ENCODE results near the gene GLP2R. TPM values are rescaled to one million over a fixed set of nuclear protein-coding genes. Genes with fewer than 3 reads are reported as not detected.

The GLP2R gene
- polyA plus RNA-seq, 3 donors, result 0.06 TPM; not detected in 2

DNA sequence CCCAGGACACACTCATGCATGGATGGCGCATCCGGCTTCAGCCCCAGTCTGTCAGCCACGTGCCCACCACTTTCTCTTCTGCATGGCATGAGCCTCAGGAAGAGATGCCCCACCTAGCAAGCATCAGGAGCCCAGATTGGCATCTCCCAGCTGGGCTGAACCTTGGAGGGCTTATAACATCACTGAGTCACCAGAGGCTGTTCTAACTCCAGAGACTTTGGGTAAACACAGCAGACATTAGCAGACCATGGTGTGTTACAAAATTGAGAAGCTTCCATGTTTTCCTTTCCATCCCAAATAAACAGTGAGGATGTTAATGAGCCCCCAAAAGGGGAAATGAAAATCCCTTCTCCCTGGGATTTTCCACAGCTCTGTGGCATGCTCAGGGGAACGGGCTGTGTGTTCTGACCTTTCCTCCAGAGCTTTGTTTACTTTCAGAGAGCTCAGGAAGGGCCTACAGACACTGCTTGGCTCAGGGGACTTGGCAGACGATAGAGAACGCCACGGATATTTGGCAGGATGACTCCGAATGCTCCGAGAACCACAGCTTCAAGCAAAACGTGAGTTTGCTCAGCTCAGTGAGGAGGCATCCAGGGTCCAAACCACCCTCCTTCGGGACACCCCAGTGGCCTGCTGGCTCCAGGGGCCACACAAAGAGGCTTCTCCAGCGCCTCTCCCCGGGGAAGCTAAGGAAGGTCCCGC lies 16.5 kb downstream of the GLP2R start:
- no peak for DNase-seq (ENCODE audit: extremely low read depth in 1 of 11, low read depth in 9 of 11, low spot score in 4 of 11)

DNA sequence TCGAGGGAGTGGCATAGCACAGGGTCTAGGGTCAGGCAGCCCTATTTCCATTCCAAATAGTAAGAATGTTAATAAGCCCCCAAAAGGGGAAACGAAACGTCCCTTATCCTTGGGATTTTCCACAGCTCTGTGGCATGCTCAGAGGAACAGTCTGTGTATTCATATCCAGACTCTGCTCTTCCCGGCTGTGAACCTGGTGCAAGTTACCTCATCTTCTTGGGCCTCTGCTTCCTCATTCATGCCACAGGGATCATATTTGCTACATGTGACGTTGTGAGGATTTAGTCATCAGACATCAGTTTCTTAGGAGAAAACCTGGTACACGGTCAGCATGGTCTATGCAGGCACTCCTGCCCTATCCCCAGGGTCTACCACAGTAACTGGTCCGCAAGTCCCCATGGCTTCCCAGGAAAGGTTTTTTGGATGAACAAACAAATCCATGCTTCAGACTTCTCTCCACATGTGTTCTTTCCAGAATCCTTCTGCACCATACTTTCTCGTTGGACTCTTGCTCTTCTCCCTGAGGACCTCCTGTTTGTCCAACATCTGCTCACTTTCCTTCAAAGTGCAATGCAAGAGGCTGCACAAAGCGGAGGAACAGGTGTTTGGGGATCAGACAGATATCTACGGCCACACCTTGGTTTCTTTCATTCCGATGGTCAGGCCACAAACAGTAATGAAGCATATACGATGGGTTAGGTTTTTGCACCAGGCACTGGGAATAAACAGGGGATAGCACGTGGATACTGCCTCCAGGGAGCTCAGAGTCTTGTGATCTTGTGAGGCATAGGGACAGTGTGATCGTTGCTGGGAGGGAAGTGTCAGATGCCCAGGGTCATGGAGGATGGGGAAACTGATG lies 17.7 kb downstream of the GLP2R start:
- DNase-seq (ENCODE audit: extremely low read depth in 1 of 11, low read depth in 9 of 11, low spot score in 4 of 11), result no peak

GRCh38 chr17:9844153-9844552 lies 18.4 kb downstream of the GLP2R start:
- no peak for DNase-seq (ENCODE audit: extremely low read depth in 1 of 11, low read depth in 9 of 11, low spot score in 4 of 11)

DNA sequence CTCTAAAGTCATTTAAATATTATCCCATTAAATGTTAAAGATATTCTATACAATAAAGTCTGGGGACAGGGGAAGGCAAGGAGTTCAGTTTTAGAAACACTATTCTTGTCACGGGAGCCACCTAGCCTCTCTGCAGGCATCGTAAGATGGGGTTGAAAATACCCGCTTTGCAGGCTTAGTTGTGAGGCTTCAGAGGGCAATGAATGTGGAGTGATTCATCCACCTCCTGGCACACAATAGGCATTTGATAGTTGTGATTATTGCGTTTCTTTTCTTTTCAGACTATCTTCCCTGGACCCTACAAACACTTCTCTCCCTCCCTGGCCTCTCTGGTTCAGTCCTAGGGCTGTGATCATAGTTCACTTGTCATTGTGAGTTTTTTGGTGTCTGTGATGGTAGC lies 19.6 kb downstream of the GLP2R start:
- no peak for DNase-seq (ENCODE audit: extremely low read depth in 1 of 11, low read depth in 9 of 11, low spot score in 4 of 11)

DNA sequence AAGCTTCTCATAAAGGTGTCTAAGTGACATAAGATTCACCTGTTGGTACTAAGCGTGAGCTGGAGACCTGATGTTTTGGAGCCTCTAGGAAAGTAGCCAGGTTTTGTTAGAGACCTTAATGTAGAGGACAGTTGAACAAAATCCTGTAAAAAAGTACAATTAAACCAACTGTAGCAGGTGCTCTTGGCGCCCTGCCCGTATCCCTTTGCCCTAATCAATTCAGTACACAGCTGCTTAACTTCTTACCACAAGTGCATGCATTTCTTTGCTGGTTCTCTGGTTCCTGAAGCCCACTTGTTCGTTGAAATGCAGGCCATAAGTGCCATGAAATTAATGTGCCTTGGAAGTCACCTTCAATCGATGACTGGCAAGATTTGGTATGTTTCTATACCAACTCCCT lies 24.4 kb downstream of the GLP2R start:
- no peak for DNase-seq (ENCODE audit: extremely low read depth in 1 of 11, low read depth in 9 of 11, low spot score in 4 of 11)

DNA sequence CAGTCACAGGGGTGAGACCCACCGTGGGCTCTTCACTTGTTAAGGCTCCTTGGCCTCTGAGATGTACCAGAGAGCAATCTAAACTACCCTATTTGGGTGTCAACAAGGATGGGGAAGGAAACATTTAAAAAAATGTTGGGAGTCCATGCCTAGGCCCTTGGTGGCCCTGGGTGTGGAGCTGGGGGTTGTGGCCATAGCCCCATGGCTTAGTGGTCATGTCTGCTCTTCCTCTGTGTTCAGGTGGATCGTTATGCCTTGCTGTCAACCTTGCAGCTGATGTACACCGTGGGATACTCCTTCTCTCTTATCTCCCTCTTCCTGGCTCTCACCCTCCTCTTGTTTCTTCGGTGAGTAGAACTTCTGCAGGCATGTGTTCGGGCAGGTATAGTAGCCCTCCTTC lies 28.5 kb downstream of the GLP2R start:
- no peak for DNase-seq (ENCODE audit: extremely low read depth in 1 of 11, low read depth in 9 of 11, low spot score in 4 of 11)

- DNase-seq (ENCODE audit: extremely low read depth in 1 of 11, low read depth in 9 of 11, low spot score in 4 of 11), result no peak
Observed at GRCh38 chr17:9855036-9855435, 29.3 kb downstream of the GLP2R start.

DNA sequence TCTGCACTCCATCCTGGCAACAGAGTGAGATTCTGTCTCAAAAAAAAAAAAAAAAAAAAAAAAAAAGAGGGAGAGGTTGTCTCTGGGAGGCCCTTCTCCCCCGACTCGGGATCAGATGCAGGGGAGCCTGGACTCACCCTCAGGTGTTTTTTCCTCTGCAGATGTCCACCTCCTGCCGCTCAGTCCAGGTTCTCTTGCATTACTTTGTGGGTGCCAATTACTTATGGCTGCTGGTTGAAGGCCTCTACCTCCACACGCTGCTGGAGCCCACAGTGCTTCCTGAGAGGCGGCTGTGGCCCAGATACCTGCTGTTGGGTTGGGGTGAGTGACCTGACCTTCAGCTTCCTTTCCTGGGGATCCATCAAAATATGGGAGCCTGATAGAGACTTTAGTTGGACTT lies 34.1 kb downstream of the GLP2R start:
- no peak for DNase-seq (ENCODE audit: extremely low read depth in 1 of 11, low read depth in 9 of 11, low spot score in 4 of 11)

DNA sequence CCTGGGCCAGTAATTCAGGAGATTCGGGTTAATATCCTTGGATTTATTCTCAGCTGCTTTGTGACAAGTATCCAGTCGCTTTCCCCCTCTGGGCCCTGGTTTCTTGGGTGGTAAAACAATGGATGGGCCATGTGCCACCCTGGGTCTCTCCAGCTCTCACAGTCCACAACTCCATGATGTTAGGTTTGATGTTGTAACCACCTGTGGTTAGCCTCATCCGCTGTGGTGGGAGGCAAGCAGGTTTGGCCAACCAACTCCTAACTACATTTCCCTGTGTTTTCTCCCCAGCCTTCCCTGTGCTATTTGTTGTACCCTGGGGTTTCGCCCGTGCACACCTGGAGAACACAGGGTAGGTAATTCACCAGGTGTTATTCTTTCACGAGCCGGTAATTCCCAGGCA lies 35.1 kb downstream of the GLP2R start:
- no peak for DNase-seq (ENCODE audit: extremely low read depth in 1 of 11, low read depth in 9 of 11, low spot score in 4 of 11)

- no peak for DNase-seq (ENCODE audit: extremely low read depth in 1 of 11, low read depth in 9 of 11, low spot score in 4 of 11)
Observed at GRCh38 chr17:9862220-9862619, 36.5 kb downstream of the GLP2R start.

DNA sequence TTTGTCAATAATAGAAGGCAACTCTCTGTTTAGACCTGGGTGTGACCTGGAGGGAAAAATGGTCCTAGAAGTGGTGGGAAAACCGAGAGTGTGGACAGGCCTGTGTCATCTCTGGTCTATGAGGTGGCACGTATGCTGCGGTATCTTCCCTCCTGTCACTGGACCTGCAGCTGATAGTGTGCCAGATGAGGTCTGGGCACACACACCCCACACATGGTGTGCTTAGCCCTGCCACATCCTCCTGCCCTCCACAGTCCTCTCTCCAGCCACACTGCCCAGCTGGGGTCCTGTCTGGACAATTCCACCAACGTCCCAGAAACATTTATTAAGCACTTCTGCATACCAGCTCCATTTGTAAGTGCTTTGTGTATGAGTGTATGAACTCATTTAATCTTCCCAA lies 37.2 kb downstream of the GLP2R start:
- DNase-seq (ENCODE audit: extremely low read depth in 1 of 11, low read depth in 9 of 11, low spot score in 4 of 11), result no peak

GRCh38 chr17:9865586-9865985 lies 39.9 kb downstream of the GLP2R start:
- DNase-seq (ENCODE audit: extremely low read depth in 1 of 11, low read depth in 9 of 11, low spot score in 4 of 11), result no peak

DNA sequence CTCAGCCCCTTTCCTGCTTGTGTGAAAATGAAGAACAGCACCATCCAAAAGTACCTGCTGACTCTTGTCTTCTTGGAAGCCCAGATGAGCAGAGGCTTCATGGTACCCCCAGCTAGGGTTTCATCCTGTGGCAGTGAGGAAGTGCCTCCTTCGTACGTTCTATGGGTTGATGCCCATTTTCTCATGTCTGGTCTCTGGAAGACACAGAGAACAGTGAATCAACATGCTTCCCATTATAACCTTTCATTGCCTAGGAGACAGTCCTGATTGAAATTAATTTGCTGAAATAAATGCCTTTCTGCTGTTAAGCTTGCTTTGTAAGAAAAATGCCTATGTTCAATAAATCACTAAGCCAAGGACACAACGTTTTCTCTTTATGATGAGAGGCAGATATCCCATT lies 42.8 kb downstream of the GLP2R start:
- no peak for DNase-seq (ENCODE audit: extremely low read depth in 1 of 11, low read depth in 9 of 11, low spot score in 4 of 11)

DNA sequence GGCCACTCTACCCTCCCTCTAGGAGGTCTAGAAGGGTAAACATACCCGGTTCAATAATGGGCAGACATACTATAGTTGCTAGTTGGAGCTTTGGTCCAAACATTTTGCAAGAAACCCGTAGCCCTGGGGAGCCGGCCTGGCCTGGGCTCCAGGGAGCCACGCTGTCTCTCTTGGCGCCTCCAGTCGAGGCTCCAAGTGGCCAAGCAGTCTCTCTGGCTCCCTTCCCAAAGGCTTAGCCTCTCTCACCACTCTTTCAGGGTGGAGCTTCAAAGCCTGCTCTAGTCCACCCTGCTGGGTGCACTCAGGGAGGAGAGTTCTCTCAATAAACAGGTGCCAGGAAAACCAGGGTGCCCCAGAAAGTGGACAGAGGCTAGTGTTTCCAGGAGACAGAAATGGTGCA lies 47.1 kb downstream of the GLP2R start:
- no peak for DNase-seq (ENCODE audit: extremely low read depth in 1 of 11, low read depth in 9 of 11, low spot score in 4 of 11)

DNA sequence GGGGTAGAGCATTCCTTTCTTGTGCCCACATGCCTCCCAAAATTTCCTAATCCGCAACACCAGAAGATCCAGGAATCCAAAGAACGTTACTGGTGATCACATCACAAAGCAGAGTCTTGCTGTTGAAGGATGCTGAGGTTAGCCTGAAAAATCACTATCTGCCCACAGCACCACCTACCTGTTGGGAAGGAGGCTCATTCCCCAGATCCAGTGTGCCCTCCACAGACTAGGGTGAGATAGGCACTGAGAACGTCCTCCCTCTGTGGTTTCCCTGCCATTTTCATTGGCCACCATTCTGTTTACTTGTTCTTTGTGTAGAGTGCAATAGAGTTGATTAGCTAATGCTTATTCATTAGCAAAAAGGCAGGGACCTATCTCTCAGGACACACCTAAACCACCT lies 49.0 kb downstream of the GLP2R start:
- DNase-seq (ENCODE audit: extremely low read depth in 1 of 11, low read depth in 9 of 11, low spot score in 4 of 11), result no peak

- DNase-seq (ENCODE audit: extremely low read depth in 1 of 11, low read depth in 9 of 11, low spot score in 4 of 11), result no peak
Observed at GRCh38 chr17:9875441-9875840, 49.7 kb downstream of the GLP2R start.

DNA sequence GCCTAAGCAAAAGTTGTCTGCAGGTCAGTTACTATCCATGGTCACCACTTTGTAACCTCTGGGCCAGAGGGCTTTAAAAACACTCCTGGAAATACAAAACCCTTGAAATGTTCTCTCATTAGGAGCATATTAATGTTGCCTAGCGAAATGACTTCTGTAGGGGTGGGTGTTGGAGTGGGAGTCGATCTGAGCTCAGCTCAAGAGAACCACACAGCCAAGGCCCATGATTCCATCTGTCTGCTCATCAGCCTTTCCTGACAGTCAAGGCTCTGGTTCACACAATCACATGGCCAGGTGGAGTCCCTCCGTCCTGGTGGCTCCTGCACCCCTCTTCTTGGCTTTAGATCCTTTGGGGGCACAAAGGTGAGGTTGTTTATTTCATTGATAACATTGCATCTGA lies 52.6 kb downstream of the GLP2R start:
- no peak for DNase-seq (ENCODE audit: extremely low read depth in 1 of 11, low read depth in 9 of 11, low spot score in 4 of 11)

- DNase-seq (ENCODE audit: extremely low read depth in 1 of 11, low read depth in 9 of 11, low spot score in 4 of 11), result no peak
Observed at GRCh38 chr17:9878786-9879525, 53.2 kb downstream of the GLP2R start.

DNA sequence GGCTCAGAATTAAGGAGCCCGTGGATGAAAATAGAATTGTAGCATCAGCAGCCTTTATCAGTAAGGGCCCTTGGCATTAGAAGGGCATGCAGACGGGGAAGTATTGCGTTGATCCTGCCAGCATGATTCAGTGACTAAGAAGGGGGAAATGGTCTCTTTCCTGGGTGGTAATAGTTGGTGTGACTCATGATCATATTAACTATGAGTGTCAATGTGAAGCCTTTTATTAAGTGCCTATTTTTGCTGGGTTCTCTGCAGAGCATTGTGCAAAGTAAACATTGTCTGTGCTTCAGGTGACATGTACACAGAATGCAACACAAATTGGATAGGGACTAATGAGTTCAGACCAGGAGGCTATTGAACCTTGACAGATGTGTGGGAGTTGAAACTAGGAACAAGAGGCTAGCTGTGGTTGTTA lies 54.9 kb downstream of the GLP2R start:
- DNase-seq (ENCODE audit: extremely low read depth in 1 of 11, low read depth in 9 of 11, low spot score in 4 of 11), result no peak

DNA sequence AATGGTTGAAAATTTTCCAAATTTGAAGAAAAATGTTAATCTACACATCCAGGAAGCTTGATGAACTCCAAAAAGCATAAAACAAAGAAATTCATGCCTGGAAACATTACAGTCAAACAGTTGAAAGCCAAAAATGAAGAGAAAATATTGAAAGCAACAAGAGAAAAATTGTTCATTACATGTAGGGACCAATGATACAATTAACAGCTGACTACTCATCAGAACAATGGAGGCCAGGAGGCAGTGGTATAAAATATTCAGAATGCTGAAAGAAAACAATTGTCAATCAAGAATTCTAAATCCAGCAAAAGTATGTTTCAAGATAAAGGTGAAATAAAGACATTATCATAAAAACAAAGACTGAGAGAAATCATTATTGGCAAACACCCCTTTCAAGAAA lies 57.7 kb downstream of the GLP2R start:
- no peak for DNase-seq (ENCODE audit: extremely low read depth in 1 of 11, low read depth in 9 of 11, low spot score in 4 of 11)

All from renal cortex interstitium (tissue), 11 donors.